ENCODE measurements around the gene IL9.

Gene IL9

DNA sequence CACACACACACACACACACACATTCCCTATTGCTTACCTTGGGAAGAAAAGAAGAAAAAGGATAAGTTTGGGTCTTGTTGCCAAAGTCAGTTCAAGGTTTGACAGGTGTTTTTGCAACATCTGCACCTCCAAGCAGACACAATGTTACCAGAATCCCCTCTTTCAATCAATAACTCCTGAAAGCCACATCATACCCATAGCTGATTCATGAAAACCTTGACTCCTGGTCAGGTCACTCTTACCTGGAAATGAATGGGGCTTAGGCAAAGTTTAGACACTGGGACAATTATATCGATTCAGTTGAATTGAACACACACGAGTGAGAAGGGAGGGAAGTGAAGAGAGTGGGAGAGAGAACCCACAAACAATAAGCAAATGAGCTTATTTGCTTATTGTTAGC is 27.0 kb downstream of the IL9 start:
- TF ChIP-seq, protein P1, sequence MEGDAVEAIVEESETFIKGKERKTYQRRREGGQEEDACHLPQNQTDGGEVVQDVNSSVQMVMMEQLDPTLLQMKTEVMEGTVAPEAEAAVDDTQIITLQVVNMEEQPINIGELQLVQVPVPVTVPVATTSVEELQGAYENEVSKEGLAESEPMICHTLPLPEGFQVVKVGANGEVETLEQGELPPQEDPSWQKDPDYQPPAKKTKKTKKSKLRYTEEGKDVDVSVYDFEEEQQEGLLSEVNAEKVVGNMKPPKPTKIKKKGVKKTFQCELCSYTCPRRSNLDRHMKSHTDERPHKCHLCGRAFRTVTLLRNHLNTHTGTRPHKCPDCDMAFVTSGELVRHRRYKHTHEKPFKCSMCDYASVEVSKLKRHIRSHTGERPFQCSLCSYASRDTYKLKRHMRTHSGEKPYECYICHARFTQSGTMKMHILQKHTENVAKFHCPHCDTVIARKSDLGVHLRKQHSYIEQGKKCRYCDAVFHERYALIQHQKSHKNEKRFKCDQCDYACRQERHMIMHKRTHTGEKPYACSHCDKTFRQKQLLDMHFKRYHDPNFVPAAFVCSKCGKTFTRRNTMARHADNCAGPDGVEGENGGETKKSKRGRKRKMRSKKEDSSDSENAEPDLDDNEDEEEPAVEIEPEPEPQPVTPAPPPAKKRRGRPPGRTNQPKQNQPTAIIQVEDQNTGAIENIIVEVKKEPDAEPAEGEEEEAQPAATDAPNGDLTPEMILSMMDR (conservative IDR thresholded peaks at IDR 0.05; ENCODE audit: control insufficient read depth, insufficient read depth, low read depth, low read length): no peak
- no peak overlapping the region for H3K4me3 ChIP-seq (ENCODE audit: control insufficient read depth, low read depth, low read length)
- no peak for DNase-seq (ENCODE audit: low read depth)

DNA sequence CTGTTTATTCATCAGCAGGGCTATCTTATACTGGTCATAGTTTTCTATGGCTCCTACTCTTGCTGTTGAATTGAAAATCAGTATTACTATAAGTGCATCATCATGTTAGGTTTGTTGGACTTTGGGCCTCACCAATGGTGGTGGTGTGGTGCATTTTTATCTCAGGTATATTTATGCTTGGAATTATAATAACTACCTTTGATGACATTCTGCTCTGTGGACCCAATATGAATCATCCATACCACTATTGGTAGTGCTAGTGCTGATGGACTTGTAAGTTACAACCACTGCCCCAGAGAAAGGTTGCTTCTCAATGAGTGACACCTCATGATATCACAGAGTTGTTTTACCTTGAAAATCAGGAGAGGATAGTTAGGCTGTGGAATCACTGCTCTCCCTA is 28.0 kb downstream of the IL9 start:
- TF ChIP-seq, protein P1 (conservative IDR thresholded peaks at IDR 0.05; ENCODE audit: control insufficient read depth, insufficient read depth, low read depth, low read length): no peak
- no peak overlapping the region for H3K4me3 ChIP-seq (ENCODE audit: control insufficient read depth, low read depth, low read length)
- DNase-seq (ENCODE audit: low read depth): no peak

DNA sequence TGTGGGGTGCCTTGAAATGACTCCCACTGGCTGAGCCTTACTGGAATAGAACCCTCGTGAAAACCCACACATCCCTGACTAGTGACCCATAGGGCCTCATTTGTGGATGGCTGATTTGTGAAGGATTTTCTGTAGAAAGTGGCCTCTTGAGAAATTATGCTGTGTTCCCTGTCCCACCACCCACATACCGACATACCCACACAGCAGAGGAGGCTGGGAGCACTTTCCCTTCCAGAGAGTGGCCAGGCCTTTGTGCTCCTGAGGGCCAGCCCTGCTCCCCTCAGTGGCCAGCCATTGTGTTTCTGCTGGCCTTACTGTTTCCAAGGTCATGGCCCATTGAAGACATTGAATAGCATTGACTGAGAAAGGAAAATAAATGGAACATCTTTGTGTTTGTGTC is 29.6 kb downstream of the IL9 start:
- TF ChIP-seq, protein P1 (conservative IDR thresholded peaks at IDR 0.05; ENCODE audit: control insufficient read depth, insufficient read depth, low read depth, low read length): no peak
- no peak for DNase-seq (ENCODE audit: low read depth)
- H3K4me3 ChIP-seq (ENCODE audit: control insufficient read depth, low read depth, low read length): no peak overlapping the region

DNA sequence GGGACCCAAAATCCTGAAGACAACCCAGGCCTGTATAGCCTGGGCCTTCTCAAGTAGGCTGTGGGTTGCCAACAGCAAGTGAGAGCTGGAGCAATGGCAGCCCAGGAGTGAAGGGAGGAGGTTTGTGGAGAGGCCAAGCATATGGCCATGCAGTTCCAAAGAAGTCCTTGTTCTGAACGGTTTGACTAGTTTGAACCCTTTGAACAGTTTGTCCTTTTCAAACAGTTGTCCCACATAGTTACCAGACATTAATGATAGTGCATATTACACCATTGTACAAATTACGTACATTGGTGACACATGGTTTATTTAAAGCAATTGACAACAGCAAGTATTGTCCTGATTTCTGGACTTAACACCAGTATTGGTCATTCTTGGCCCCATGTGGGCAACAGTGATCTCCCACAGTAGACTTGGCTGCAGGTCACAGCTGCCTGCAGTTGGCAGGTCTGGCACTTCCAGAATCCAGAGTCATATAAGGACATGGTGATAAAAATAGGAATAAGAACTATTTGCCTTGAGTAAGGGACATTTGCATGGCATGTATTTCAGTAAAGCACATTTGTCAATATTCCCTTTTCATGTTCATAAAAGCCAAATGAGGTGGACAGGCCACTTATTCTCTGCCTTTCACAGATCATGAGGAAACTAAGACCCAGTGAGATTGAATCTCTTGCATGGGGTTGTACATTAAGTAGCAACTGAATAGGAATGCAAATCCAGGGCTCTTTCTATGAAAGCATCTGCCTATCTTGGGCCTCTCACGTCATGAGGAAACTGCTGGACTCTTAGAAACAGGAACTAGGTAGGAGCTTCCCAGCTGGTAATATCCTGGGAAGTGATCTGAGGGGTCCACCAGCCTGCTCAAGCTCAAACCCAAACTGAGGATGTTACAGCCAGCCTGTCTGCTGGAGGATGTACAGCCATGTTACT is 30.9 kb downstream of the IL9 start:
- TF ChIP-seq, protein P1 (conservative IDR thresholded peaks at IDR 0.05; ENCODE audit: control insufficient read depth, insufficient read depth, low read depth, low read length): no peak
- no peak overlapping the region for H3K4me3 ChIP-seq (ENCODE audit: control insufficient read depth, low read depth, low read length)
- no peak for DNase-seq (ENCODE audit: low read depth)

DNA sequence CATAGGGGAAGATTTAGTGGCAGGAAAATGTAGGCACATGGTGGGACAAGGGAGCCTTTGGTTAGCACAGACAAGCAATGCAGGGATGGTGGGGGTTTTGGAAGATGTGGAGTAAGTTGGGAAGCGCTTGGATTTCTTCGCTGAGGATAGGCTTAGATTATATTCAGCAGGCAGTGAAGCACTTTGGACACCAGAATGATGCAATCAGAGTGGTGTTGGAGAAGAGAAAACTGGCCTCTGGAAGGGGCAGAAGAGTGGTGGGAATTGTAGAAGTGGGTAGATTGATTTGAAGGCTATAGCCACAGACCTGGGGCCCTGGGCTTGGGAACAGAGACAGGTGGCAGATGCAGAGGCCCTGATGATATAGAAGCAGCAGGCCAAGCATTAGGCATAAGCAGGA is 32.9 kb downstream of the IL9 start:
- DNase-seq (ENCODE audit: low read depth): no peak
- TF ChIP-seq, protein P1 (conservative IDR thresholded peaks at IDR 0.05; ENCODE audit: control insufficient read depth, insufficient read depth, low read depth, low read length): no peak
- no peak overlapping the region for H3K4me3 ChIP-seq (ENCODE audit: control insufficient read depth, low read depth, low read length)

DNA sequence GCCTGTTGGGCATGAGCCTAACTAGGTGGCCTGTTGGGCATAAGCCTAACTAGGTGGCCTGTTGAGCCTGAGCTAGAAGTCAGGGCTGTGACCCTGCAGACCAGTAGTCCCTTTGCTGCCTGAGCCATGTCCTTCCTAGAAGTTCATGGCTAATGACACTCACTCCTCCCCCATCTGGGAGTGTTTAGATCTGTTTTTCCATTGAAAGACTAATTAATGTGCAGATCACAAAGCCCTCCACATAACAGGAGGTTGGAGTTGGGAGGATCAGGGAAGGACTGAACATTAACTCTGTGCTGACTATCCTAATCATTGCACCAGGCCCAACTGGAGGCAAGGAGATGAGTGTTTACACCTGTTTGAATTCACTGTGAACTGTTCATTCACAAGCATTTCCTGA is 33.6 kb downstream of the IL9 start:
- TF ChIP-seq, protein P1 (conservative IDR thresholded peaks at IDR 0.05; ENCODE audit: control insufficient read depth, insufficient read depth, low read depth, low read length): no peak
- H3K4me3 ChIP-seq (ENCODE audit: control insufficient read depth, low read depth, low read length): no peak overlapping the region
- no peak for DNase-seq (ENCODE audit: low read depth)
